NCI-H187 treated with DMSO at 0.1 percent for 48 hours (cell line): ENCODE results near the gene NFIL3.
"Not testable (repeated sequence)": the region's sequence is repeated elsewhere in the genome, so short reads cannot be mapped to it uniquely, and the experiment has no call there.

Experiments
- DNase-seq: peaks from one replicate; lab custom pipeline; 2025; lab: John Stamatoyannopoulos, UW

Gene NFIL3

GRCh38 chr9:91395106-91395552 is 28.5 kb downstream of the NFIL3 start:
- DNase-seq: no peak

DNA sequence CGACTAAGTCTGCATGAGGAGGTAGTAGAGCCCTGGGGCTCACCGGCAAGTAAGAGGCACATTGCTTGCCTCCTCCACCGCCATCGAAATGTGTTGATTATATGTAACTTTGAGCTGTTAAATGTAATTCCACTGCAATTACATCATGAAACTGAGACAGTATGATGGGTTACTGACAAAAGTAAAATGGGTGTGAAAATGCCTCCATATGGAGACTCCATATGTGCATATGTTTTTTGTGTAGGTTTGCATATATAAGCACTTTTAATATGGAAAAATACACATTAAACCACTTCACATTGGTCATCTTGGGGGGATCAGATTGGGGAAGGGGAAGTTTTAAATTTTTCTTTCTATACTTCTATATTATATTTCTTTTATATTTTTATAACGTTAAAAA is 29.8 kb downstream of the NFIL3 start:
- no peak for DNase-seq

DNA sequence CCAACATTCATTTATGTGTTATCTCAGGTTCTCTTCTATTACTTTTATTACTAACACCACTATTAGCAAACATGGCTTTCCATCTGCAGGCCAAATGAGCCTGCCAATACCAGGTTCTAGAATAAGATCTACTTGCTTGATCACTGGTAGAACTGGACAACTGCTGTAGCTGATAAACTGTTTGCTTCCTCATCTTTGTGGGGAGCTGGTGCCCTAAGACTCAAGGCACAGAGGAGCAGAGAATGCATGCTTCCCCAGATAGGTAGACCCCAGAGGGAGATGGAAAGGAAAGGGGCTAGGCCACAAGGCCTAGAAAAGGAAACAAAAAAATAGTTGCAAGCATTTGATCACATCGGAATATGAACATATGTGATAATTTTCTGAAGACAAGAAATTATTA is 31.2 kb downstream of the NFIL3 start:
- DNase-seq: no peak

DNA sequence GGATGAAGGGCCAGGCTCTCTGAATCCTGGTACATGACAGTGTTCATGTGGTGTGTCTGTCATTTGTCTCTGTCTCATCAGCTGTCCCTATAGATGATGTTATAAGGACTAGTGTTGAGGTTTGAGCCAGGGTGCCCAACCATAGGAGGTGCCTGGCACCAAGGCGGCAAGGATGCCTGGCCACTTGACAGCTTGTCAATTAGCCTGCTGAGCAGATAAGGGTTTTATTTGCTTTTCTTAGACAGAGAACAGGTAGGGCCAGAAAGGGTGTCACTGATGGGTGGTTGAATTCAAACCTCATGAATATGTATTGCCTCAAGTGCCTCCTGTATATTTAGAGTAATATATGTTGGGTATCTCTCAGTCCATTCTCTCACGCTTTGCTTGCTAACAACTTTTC is 31.8 kb downstream of the NFIL3 start:
- DNase-seq: no peak

DNA sequence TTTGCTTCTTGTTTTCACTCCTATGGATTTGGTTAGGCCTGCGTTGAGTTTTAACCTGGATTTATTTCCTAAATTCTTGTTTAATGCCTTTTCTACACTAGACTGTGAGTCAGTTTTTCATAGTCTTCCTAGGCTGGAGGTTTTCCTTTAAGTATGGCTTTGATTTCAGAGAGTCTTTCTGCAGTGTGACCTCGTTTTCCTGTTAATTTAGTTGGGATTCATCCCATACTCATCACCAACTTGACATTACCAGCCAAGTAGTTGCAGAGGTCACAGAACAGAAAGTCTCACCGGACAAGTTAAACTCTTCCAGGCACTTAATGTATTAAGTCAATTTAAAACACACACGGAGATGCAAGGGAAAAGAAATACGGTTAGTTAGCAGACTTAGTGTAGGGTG is 32.2 kb downstream of the NFIL3 start:
- no peak for DNase-seq

- not testable (repeated sequence) for DNase-seq
Measured at GRCh38 chr9:91389686-91390085, 33.9 kb downstream of the NFIL3 start.

- DNase-seq: no peak
Measured at GRCh38 chr9:91386765-91387164, 36.9 kb downstream of the NFIL3 start.

DNA sequence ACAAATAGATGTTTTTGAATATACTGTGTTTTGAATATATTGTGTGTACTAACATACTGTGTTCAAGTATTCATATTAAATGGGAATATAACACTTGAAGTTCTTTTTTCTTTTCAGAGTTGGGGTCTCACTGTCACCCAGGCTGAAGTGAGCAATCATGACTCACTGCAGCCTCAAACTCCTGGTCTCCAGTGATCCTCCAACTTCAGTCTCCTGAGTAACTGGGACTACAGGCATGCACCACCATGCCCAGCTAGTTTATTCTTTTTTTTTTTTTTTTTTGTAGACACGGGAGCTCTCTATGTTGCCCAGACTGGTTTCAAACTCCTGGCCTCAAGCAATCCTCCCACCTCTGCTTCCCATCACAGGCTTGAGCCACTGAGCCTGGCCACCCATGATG is 38.7 kb downstream of the NFIL3 start:
- no peak for DNase-seq

DNA sequence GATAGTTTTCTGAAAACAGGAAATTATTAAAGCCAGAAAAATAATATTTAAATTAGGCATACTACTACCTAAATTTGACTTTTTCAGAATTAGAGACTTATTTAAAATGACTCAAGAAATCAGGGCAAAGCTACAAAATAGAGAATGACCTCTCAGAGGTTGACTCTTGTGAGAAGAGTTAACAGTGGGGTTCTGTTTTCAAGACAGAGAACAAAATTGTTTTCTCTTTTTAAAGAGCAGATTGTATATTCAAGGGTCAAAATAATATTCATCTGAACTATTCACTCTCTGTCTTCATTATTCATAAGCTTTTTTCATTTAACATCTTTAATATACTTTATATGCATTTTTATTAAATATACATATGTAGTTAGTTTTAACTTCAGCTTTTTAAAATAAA is 40.1 kb downstream of the NFIL3 start:
- DNase-seq: no peak

DNA sequence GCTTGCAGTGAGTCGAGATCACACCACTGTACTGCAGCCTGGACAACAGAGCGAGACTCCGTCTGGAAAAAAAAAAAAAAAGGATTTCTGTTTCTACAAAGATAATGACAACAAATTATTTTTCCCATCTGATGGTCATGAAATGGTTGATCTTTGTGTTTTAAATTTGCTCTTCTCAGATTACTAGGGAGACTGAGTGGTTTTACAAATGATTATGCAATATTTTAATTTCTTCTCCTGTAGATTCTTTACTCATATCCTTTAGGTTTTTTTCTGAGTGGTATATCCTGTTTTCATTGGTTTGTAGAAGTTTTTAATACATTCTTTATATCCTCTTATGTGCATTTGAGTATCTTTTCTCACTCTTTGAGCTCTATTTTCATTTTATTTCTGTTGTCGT is 41.3 kb downstream of the NFIL3 start:
- no peak for DNase-seq

- DNase-seq: no peak
Measured at GRCh38 chr9:91379426-91379825, 44.2 kb downstream of the NFIL3 start.

- no peak for DNase-seq
Measured at GRCh38 chr9:91378695-91379127, 44.9 kb downstream of the NFIL3 start.

DNA sequence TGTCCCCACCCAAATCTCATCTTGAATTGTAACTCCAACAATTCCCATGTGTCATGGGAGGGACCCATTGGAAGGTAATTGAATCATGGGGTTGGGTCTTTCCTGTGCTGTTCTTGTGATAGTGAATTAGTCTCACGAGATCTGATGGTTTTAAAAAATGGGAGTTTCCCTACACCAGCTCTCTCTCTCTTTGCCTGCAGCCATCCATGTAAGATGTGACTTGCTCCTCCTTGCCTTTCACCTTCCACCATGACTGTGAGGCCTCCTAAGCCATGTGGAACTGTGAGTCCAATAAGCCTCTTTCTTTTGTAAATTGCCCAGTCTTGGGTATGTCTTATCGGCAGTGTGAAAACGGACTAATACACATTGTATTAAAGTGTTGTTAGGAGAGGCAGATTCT is 45.6 kb downstream of the NFIL3 start:
- DNase-seq: not testable (repeated sequence)

DNA sequence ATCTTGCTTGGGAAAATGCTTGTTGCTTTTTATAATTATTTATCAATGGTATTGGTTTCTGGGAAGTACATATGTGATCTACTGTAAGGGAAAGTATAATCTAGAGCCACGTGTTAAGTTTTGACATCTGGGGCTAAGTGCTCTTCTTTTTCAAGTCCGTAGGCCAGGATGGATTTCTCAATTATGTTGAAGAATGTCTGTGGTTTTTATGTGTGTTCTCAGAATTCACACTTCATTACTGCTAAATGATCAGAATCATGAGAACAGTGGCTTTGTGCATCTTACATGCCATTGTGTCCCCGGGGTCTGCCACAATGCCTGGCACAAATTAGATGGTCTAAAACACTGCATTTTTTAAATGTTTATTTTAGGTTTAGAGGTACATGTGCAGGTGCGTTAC is 47.4 kb downstream of the NFIL3 start:
- no peak for DNase-seq

- DNase-seq: no peak
Measured at GRCh38 chr9:91374939-91375338, 48.7 kb downstream of the NFIL3 start.

DNA sequence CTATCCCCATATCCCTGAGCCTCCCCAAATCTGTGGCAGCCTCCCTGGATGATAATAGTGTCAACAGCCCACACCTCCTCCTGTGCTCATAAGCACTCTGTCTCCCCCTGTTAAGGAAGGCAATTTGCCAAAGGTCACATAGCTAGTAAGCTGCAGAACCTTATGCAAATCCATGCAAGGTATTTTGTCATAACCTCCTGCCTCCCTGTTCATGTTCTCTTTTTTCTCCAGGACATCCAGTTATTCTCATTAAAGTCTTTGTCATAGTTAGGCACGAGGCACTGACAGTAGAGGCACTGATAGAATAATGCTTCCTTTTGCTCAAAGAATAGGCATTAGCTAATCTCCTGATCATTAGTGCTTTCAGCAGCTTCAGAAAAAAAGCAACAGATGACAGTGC is 51.7 kb downstream of the NFIL3 start:
- DNase-seq: no peak

GRCh38 chr9:91370006-91370405 is 53.6 kb downstream of the NFIL3 start:
- not testable (repeated sequence) for DNase-seq

- no peak for DNase-seq
Measured at GRCh38 chr9:91364702-91365101, 58.9 kb downstream of the NFIL3 start.

DNA sequence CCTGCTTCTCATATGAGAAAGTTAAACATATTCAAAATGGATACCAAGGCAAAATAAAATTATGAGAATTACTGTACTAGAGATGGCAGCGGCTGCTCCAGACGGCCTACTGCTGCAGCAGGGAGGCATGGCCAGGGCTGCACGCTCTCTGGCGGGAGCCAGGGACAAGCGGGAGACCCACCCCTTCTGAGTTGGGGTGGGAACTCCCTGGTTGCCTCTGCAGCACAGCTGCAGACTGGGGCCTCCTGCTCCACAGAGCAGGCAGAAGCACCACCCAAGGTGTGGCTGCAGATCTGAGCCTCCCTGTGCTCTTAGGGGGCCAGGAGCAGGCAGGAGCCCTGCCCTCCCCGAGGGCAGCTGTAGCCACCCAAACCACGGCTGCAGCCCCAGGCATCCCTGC is 59.6 kb downstream of the NFIL3 start:
- DNase-seq: no peak

- DNase-seq: no peak
Measured at GRCh38 chr9:91362051-91362611, 61.5 kb downstream of the NFIL3 start.

GRCh38 chr9:91361291-91362050 is 62.2 kb downstream of the NFIL3 start, which contains the start of gene AUH:
Gene AUH, minus strand, starts transcription at chr9:91361918. Its CDS starts 29 bp downstream, at chr9:91361889.
- no peak for DNase-seq

GRCh38 chr9:91360551-91361290 is 62.9 kb downstream of the NFIL3 start:
- no peak for DNase-seq
